HCT116 (cell line): ENCODE data around the gene LIN54. TPM values are rescaled to one million over a fixed set of nuclear protein-coding genes. Genes with fewer than 3 reads are reported as not detected.

Source experiments
- ATAC-seq: fragments of 200-7000 bp; cut with Tn5 transposase; 2 replicates; pipeline ENCODE4 v1.9.1; 2020; ENCODE audit warnings: mild to moderate bottlenecking, moderate library complexity
- BruUV-seq: library from RNA; stranded (reverse); fragments of 400-500 nt; replicated peaks from 2 replicates; lab custom pipeline; 2021; lab: Mats Ljungman, UMichigan
- CTCF ChIA-PET: fragments of 300-600 bp; sonication (Branson Sonifier 250); formaldehyde crosslinking; loops from one replicate; lab custom pipeline; 2021; ENCODE audit warnings: antibody characterized with exemption; lab: Charles Lee
- POLR2A ChIA-PET: fragments of 300-600, 350-600 bp; sonication (Branson Sonifier 250); formaldehyde crosslinking; loops from one replicate; lab custom pipeline; 2021; ENCODE audit warnings: antibody characterized with exemption; lab: Charles Lee
- RAD21 ChIA-PET, 2 experiments: fragments of 300-600 bp; sonication (Branson Sonifier 250); formaldehyde crosslinking; loops; one replicate each; lab custom pipeline; 2023; ENCODE audit warnings: low total read pairs in 2 of 2; ENCODE audit not compliant: uncharacterized antibody in 2 of 2, unreplicated experiment in 2 of 2, low non-redundant PET in 1 of 2; lab: Charles Lee
- DNase-seq: peaks from one replicate; pipeline ENCODE4 v3.0.0-alpha.2; 2010; ENCODE audit warnings: low read depth, low spot score
- H2AFZ ChIP-seq: fragments of 200-600 bp; shearing (Covaris generic), sonication (generic); 2 replicates; pipeline ENCODE4 v1.6.1; 2017; ENCODE audit warnings: low read depth, mixed run types, mixed read lengths, antibody characterized with exemption, low read length; ENCODE audit not compliant: poor library complexity, severe bottlenecking
- H3K27ac ChIP-seq: 2 replicates; pipeline ENCODE4 v1.5.1; 2012; ENCODE audit warnings: low read depth, low read length
- H3K27me3 ChIP-seq: fragments of 200-600 bp; sonication (generic); 2 replicates; pipeline ENCODE4 v1.6.1; 2016; ENCODE audit warnings: mixed run types, low read length, mixed read lengths; ENCODE audit not compliant: insufficient read depth
- H3K36me3 ChIP-seq, 2 experiments: fragments of 200-500 bp in 1 of 2; fragments of 200-600 bp in 1 of 2; sonication (Bioruptor generic) in 1 of 2; sonication (generic) in 1 of 2; 2 replicates each; pipeline versions ENCODE4 v1.5.1 to v1.6.1; 2014 to 2016; ENCODE audit warnings: low read length in 2 of 2, inconsistent platforms in 1 of 2, mixed read lengths in 1 of 2, mixed run types in 1 of 2; ENCODE audit not compliant: insufficient read depth in 2 of 2, control insufficient read depth in 1 of 2
- H3K4me1 ChIP-seq, 2 experiments: fragments of 200-600 bp in 1 of 2; sonication (generic) in 1 of 2; 2 replicates each; pipeline versions ENCODE4 v1.5.1 to v1.6.1; 2012 to 2017; ENCODE audit warnings: low read length in 2 of 2, inconsistent platforms in 1 of 2, mild to moderate bottlenecking in 1 of 2, mixed read lengths in 1 of 2, mixed run types in 1 of 2, moderate library complexity in 1 of 2; ENCODE audit not compliant: insufficient read depth in 2 of 2, control insufficient read depth in 1 of 2
- H3K4me2 ChIP-seq: fragments of 200-600 bp; sonication (generic); 2 replicates; pipeline ENCODE4 v1.6.1; 2017; ENCODE audit warnings: mixed run types, low read length, mixed read lengths
- H3K4me3 ChIP-seq, 2 experiments: fragments of 200-600 bp in 1 of 2; sonication (generic) in 1 of 2; replicated peaks in 1 of 2; 2 replicates each; pipeline ENCODE4 v1.5.1; 2011 to 2016; ENCODE audit warnings: low read length in 2 of 2, control low read depth in 1 of 2, low read depth in 1 of 2, mild to moderate bottlenecking in 1 of 2, mixed read lengths in 1 of 2, mixed run types in 1 of 2
- H3K79me2 ChIP-seq: fragments of 200-600 bp; sonication (generic); 2 replicates; pipeline ENCODE4 v1.6.1; 2017; ENCODE audit warnings: mild to moderate bottlenecking, mixed run types, low read length, moderate library complexity, mixed read lengths; ENCODE audit not compliant: insufficient read depth
- H3K9ac ChIP-seq: fragments of 200-600 bp; sonication (generic); 2 replicates; pipeline ENCODE4 v1.6.1; 2016; ENCODE audit warnings: low read length, mixed read lengths
- H3K9me2 ChIP-seq: fragments of 200-600 bp; sonication (generic), shearing (Covaris generic); 2 replicates; pipeline ENCODE4 v1.6.1; 2017; ENCODE audit warnings: mixed run types, mild to moderate bottlenecking, moderate library complexity; ENCODE audit not compliant: insufficient read depth
- H3K9me3 ChIP-seq, 2 experiments: fragments of 200-500 bp in 1 of 2; fragments of 200-600 bp in 1 of 2; sonication (Bioruptor generic) in 1 of 2; sonication (generic) in 1 of 2; 2 replicates each; pipeline ENCODE4 v1.6.1; 2014 to 2017; ENCODE audit warnings: low read length in 2 of 2, mixed read lengths in 2 of 2, inconsistent platforms in 1 of 2, low read depth in 1 of 2, mild to moderate bottlenecking in 1 of 2, mixed run types in 1 of 2, moderate library complexity in 1 of 2; ENCODE audit not compliant: control insufficient read depth in 1 of 2, insufficient read depth in 1 of 2
- H4K20me1 ChIP-seq: fragments of 200-600 bp; sonication (generic), shearing (Covaris generic); 2 replicates; pipeline ENCODE4 v1.6.1; 2017; ENCODE audit warnings: mixed run types, mild to moderate bottlenecking, moderate library complexity; ENCODE audit not compliant: insufficient read depth
- ATF3 ChIP-seq: IDR thresholded peaks from 2 replicates; pipeline ENCODE4 v1.6.1; 2012
- CBX3 ChIP-seq: IDR thresholded peaks from 2 replicates; pipeline ENCODE4 v1.6.1; 2012; ENCODE audit warnings: low read depth
- CEBPB ChIP-seq: IDR thresholded peaks from 2 replicates; pipeline ENCODE4 v1.6.1; 2012; ENCODE audit warnings: low read depth
- EGR1 ChIP-seq: IDR thresholded peaks from 2 replicates; pipeline ENCODE4 v1.6.1; 2012; ENCODE audit warnings: low read depth
- EZH2 ChIP-seq: fragments of 200-600 bp; sonication (generic); IDR thresholded peaks from 2 replicates; pipeline ENCODE4 v1.6.1; 2017; ENCODE audit warnings: antibody characterized with exemption, mixed run types
- EZH2phosphoT487 ChIP-seq: fragments of 200-600 bp; IDR thresholded peaks from 2 replicates; pipeline ENCODE4 v1.6.1; 2018; ENCODE audit warnings: antibody characterized with exemption, borderline replicate concordance
- FOSL1 ChIP-seq: IDR thresholded peaks from 2 replicates; pipeline ENCODE4 v1.6.1; 2012; ENCODE audit warnings: low read depth
- JUND ChIP-seq: IDR thresholded peaks from 2 replicates; pipeline ENCODE4 v1.6.1; 2012
- MAX ChIP-seq: IDR thresholded peaks from 2 replicates; pipeline ENCODE4 v1.6.1; 2012
- POLR2AphosphoS5 ChIP-seq: IDR thresholded peaks from 2 replicates; pipeline ENCODE4 v1.6.1; 2011; ENCODE audit warnings: mild to moderate bottlenecking, low read depth, low read length, moderate library complexity
- RAD21 ChIP-seq: IDR thresholded peaks from 2 replicates; pipeline ENCODE4 v1.6.1; 2012; ENCODE audit warnings: low read depth, mild to moderate bottlenecking
- REST ChIP-seq: IDR thresholded peaks from 2 replicates; pipeline ENCODE4 v1.6.1; 2012; ENCODE audit warnings: low read depth
- SIN3A ChIP-seq: IDR thresholded peaks from 2 replicates; pipeline ENCODE4 v1.6.1; 2012; ENCODE audit warnings: low read depth
- SRF ChIP-seq: IDR thresholded peaks from 2 replicates; pipeline ENCODE4 v1.6.1; 2012; ENCODE audit warnings: low read depth
- TCF7L2 ChIP-seq: IDR thresholded peaks from 2 replicates; pipeline ENCODE4 v1.7.0; 2011; ENCODE audit warnings: borderline replicate concordance, inconsistent platforms; ENCODE audit not compliant: insufficient read depth, insufficient read length; ENCODE audit errors: extremely low read depth
- YY1 ChIP-seq: IDR thresholded peaks from 2 replicates; pipeline ENCODE4 v1.6.1; 2011; ENCODE audit warnings: low read length, low read depth, moderate library complexity, mild to moderate bottlenecking; ENCODE audit not compliant: insufficient replicate concordance; ENCODE audit errors: extremely low read depth
- ZFX ChIP-seq: fragments of 450-650 bp; IDR thresholded peaks from 2 replicates; pipeline ENCODE4 v1.6.1; 2017
- ZNF274 ChIP-seq: fragments of 200-500 bp; sonication (Bioruptor generic); IDR thresholded peaks from 2 replicates; pipeline ENCODE4 v1.6.1; 2014; ENCODE audit warnings: mild to moderate bottlenecking, low read depth, low read length, inconsistent platforms
- intact Hi-C: fragments of 100-400 bp; cut with micrococcal nuclease; formaldehyde crosslinking; loops from 2 replicates; pipeline ENCODE4 v1.10.0; 2022
- total RNA-seq: library from RNA; stranded (reverse); gene quantifications from one replicate; pipeline ENCODE4 v1.2.1, GENCODE V29; 2021; ENCODE audit not compliant: unreplicated experiment

Gene LIN54
- total RNA-seq, 1 experiment from 2014 or later = 15.6 TPM

- no peak for DNase-seq
- Histone ChIP-seq H4K20me1 (no peaks in the 10 kb centered on the region), H3K36me3 (no peaks in the 10 kb centered on the region), H3K4me2 (no peak overlapping the region), H3K27ac (no peak overlapping the region), H3K9me2 (no peaks in the 10 kb centered on the region), H2AFZ (no peak overlapping the region), H3K4me3 (no peak overlapping the region), H3K27me3 (no peaks in the 10 kb centered on the region), H3K79me2 (no peaks in the 10 kb centered on the region), H3K9ac (no peak overlapping the region), H3K9me3 (peaks cover 0 to 7% of the 10 kb centered on the region in 2 experiments; a peak in 2 of 4 replicates), H3K4me1 (peaks cover 0 to 6% of the 10 kb centered on the region in 2 experiments; a peak in 2 of 4 replicates)
- no peak for TF ChIP-seq SRF
- no peak for TF ChIP-seq ATF3
- no peak for TF ChIP-seq POLR2AphosphoS5
- no peak for TF ChIP-seq FOSL1
- no peak for TF ChIP-seq YY1
- no peak for TF ChIP-seq SIN3A
- TF ChIP-seq EZH2phosphoT487 = no peak
- RAD21 ChIA-PET = no interaction called here
- ATAC-seq = no peak
- POLR2A ChIA-PET = no interaction called here
- CTCF ChIA-PET = no interaction called here
- intact Hi-C loops = no loop called here
- no TSS peak for BruUV-seq
Measured at GRCh38 chr4:83028976-83029375, 18.4 kb upstream of the LIN54 start.

GRCh38 chr4:83025563-83025962, 14.9 kb upstream of the LIN54 start:
- Histone ChIP-seq H4K20me1 (no peaks in the 10 kb centered on the region), H3K9ac (no peak overlapping the region), H3K36me3 (no peaks in the 10 kb centered on the region), H3K9me2 (no peaks in the 10 kb centered on the region), H2AFZ (no peak overlapping the region), H3K4me3 (no peak overlapping the region), H3K4me1 (no peaks in the 10 kb centered on the region), H3K79me2 (no peaks in the 10 kb centered on the region), H3K4me2 (no peak overlapping the region), H3K9me3 (peaks cover 0 to 7% of the 10 kb centered on the region in 2 experiments; a peak in 2 of 4 replicates), H3K27me3 (no peaks in the 10 kb centered on the region), H3K27ac (no peak overlapping the region)
- ATAC-seq = no peak
- POLR2A ChIA-PET = no interaction called here
- no peak for DNase-seq
- RAD21 ChIA-PET = no interaction called here
- intact Hi-C loops = no loop called here
- no TSS peak for BruUV-seq
- CTCF ChIA-PET = no interaction called here
- TF ChIP-seq MAX (no peak), ZFX (no peak), JUND (no peak), TCF7L2 (no peak), ATF3 (no peak), POLR2AphosphoS5 (no peak), RAD21 (no peak), REST (no peak), CBX3 (no peak), EGR1 (no peak), ZNF274 (no peak), CEBPB (no peak), EZH2 (no peak), YY1 (no peak)
